Fibroblast of the conjunctiva (primary cell): ENCODE measurements around the gene BACH1.
"Not testable (repeated sequence)": the region's sequence is repeated elsewhere in the genome, so short reads cannot be mapped to it uniquely, and the experiment has no call there.

Experiments
- DNase-seq: peaks from one replicate; pipeline ENCODE4 v3.0.0-alpha.2; 2010; ENCODE audit warnings: low read depth

The BACH1 gene

GRCh38 chr21:29346771-29347170 is 48.0 kb downstream of the BACH1 start:
- no peak for DNase-seq

DNA sequence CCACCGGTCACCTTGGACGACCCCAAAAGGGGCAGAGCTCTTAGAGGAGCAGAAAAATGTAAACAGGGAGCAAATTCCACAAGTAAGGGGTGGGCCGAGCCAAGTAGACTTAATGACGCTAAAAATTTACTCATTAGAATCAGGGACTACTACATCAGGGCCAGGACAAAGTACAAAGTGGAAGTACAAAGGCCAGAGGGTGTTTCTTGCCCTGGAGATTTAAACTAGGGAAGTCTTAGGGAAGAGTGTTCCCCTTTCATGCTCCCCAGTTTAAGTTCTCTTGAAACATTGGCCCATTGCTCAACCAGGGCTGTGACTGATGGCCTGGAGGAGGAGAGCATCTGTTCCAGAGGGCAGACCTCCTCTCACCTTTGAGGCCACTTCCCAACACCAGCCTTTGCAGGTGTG is 48.6 kb downstream of the BACH1 start:
- DNase-seq: no peak

DNA sequence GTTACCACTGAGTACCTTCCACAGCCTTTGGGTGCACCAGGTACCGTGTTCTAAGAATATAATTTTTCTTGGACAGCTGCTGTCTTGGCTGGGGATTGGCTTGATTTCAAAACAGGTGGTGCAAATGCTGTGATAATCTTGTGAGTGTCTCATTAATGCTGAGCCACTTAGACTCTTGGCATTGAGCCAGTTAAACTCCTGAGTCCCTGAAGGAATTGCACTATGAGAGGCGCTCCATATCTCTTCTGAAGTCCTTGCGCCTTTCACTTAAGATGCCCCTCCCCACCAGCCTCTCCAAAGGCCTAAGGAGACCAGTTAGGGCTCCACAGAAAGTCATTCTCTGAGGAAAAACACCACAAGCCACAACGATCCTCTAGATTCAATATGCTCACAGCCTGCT is 51.0 kb downstream of the BACH1 start:
- no peak for DNase-seq

DNA sequence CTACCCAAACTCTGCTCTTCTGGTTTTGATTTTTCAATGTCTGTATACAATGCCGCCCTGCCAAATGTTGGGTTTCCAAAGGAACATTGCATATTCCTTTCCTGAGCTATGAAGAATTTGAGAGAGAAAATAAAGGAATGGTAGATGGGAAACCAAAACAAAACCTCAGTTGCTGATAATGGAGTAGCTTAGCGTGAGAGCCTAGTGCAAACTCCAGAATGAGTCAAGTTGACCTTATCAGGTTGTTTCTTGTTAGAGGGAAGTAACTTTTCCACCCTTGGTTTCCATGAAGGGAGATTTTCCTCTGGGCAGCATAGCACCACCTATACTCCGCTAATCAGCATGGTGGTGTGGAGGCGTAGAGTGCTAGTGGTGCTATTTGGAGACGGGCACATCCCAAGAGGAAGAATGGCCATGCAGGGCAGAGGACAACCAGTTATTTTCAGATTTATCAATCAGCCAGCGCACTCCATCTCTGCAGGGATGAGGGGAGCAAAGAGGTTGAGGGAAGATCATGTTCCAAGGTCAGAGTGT is 51.6 kb downstream of the BACH1 start:
- no peak for DNase-seq

DNA sequence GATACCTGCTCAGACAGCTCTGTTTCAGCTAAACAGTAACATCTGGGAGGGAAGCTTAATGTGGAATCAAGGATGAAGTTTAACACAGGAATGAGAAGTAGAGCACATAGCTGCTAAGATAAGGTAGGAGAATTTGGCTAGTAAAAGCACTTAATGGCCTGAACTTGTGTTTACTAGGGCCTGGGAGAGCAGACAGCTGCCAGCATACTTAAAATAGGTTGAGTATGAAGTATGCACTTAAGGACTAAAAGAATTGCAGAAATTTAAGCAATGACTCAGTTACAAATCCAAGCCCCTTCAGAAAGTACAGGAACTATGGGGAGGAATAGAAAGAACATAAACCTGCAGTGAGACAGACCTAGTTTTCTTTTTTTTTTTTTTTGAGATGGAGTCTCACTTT is 53.0 kb downstream of the BACH1 start:
- DNase-seq: no peak

- DNase-seq: not testable (repeated sequence)
Observed at GRCh38 chr21:29355043-29355710, 56.5 kb downstream of the BACH1 start.

DNA sequence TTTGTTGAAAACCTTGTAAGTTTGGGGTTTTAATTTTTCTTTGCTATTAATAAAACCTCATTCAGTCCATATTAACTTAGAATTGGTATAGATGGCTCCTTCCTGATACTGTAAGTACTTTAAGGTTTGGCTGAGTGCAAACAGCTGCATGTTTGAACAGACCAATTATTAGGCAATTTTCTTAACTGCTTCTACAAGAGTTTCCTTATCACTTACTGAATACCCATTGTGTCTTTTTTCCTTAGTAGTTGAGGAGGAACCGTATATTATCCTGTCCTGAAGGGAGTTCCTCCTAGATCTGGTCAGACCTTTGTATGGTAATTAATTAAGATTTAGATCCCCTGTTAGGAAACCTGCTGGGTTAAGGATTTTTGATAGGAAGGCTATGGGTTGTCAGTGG is 57.6 kb downstream of the BACH1 start:
- not testable (repeated sequence) for DNase-seq

DNA sequence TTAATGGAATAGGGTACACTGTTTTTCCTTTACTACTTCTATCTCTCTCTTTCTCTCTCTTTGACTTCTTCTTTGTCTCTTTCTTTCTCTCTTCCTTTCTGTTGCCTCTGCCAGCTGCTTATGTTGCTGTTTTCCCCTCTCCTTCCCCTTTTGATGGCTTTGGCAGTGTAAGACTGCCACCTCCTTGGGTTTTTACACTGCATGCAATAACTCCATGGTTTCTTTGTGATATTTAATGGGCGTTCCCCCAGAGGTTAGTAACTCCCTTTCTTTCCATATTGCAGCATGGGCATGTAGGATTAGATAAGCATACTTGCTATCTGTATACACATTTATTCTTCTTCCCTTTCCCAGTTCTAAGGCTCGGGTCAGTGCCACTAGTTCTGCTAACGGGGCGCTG is 58.1 kb downstream of the BACH1 start:
- not testable (repeated sequence) for DNase-seq

GRCh38 chr21:29359718-29360117 is 61.0 kb downstream of the BACH1 start:
- DNase-seq: no peak

DNA sequence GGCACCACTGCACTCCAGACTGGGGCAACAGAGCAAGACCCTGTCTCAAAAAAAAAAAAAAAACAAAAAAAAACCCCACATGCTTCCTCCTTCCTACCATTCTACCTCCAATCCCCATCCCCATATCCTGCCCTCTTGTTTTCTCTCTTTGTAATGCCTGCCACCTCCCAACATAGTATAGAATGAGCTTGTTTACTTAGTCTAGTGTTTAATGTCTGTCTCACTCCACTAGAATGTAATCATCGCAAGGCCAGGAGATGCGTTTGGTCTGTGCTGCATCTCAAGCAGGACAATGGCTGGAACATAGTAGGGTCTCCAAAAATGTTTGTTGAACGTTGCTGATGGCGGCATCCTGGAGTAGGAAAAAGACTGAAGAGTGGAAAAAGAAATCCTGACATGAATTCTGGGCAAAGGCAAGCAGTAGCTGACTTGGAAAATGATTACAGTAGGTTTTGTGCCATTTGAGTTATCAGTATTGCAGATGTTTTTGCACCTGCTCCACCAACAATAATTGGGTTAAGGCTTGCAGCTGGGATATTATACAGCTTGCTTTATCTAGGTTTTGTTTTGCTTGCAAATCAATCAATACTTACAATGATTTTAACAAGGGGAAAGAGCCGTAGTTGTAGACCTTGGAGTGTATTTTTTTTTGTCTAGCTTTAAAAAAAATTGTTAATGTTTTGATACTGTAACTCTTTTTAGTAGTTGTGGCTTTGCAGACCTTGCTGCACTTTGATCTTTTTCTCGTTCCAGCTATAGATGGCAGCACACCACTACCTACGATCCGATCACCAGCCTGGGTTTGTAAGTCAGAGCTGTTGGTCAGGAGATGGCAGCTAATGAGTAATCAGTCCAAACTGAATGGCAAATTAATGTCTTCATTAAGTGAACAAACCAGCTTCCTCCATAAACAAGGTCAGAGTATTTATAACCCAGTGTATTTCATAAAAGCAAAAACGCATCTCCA is 62.4 kb downstream of the BACH1 start:
- DNase-seq: no peak

GRCh38 chr21:29362758-29363157 is 64.0 kb downstream of the BACH1 start:
- no peak for DNase-seq

- no peak for DNase-seq
Observed at GRCh38 chr21:29365661-29366265, 67.0 kb downstream of the BACH1 start.

GRCh38 chr21:29366532-29366931 is 67.8 kb downstream of the BACH1 start:
- DNase-seq: no peak

GRCh38 chr21:29367335-29367734 is 68.6 kb downstream of the BACH1 start:
- DNase-seq: no peak

DNA sequence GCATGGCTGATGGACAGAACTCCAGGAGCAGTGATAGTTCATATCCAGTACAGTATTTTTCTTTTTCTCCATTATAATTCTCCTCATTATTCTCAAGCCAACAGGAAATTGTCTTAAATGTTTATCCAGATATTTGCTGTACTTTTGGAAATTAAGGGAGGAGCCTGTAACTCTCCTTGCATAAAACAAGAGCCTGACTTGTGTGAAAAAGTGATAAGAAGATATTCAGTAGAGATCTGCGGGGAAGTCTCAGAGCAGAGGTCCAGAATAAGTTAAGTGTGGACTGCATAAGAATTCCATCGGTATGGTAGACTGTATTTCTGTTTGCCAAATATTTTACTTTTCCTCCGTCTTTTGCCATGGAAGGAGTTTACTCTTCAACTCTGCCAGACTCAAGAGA is 70.2 kb downstream of the BACH1 start:
- DNase-seq: no peak

DNA sequence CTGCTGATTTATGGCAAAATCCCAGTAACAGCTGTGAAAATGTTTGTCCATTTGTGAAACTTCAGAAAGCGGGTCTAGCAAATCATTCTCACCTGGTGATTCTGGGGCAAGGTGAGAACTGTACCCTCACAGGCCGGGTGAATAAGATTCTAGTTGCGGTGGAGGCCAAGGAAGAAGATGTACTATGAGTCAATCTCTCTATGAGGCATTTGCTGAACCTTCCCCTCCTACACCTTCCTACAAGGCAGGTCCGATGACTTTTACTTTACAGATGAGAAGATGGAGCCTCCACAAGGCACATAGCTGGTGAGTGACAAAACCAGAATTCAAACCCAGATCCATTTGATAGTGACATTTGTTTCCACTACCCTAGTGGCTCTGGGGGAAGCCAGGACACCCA is 72.7 kb downstream of the BACH1 start:
- DNase-seq: no peak

- DNase-seq: peak; percentile 72
Observed at GRCh38 chr21:29372063-29372802, 73.5 kb downstream of the BACH1 start.

DNA sequence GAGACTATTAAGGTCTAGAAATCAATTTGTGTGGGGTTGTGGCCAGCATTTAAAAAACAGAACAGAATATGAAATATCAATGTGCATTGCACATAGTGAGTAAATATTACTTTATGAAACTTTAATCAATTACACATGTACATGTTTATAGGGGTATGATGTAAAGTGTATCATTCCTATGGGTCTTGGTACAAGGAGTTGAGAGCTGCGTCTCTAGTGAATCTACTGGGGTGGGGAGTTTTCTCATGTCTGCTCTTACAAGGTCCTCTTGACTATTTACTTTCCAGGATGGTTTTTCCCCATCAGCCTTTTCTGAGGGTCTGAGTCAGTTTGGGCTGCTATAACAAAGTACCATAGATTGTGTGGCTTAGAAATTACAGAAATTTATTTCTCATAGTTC is 75.8 kb downstream of the BACH1 start:
- DNase-seq: no peak

DNA sequence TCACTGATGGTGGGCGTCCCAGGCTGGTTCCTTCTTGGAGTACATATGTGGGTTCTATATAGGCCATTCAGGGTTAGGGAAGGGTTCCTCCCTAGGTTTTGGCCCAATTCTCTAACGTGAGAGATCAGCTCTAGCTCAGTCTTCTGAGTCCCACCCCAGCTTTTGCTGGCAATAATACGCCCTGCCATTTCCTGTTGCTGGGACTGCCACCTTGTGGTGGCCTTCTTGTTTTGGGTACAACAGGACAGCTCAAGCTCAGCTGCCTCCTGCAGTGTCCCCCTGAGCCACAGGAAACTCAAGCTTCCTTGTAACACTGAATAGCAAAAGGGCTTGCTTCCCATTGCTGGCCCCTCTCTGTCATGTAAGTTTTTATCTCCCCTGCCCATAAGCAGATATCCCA is 77.8 kb downstream of the BACH1 start:
- no peak for DNase-seq

DNA sequence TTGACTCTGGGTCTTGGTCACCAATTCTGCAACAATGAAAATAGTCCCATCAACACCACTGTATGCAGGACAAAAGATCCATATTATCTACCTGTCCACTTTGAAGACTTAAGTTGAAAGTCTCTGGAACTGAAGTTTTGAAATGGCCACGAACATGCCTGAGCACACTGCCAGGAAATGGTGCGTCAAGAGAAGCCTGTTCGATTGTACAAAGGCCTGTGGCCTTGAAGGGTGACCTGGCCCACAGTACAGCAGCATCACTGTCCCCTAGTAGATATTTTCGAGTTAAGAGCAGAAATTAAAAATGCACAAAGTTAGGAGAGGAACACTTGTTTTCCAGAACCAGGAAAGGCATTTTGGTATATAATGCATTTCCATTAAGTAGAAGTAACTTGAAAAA is 78.5 kb downstream of the BACH1 start:
- no peak for DNase-seq

DNA sequence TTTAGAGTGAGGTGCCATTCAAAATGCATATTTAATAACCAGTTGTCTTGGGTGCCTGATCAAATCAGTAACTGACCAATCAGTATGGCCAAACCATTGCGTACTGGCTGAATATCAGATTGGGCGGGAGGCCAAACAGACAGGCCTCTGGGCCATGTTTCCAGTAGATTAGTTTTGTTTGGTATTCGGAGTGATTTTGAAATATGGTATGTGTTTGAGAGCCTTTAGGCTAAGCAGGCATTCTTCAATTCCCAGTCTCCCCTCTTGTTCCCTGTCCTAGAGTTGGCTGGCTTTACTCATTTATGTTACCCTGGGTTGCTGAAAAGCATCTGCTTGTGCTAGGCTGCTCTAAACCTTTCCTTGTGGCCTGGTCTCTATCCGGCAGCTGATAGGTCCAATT is 80.1 kb downstream of the BACH1 start:
- DNase-seq: peak; percentile 55

DNA sequence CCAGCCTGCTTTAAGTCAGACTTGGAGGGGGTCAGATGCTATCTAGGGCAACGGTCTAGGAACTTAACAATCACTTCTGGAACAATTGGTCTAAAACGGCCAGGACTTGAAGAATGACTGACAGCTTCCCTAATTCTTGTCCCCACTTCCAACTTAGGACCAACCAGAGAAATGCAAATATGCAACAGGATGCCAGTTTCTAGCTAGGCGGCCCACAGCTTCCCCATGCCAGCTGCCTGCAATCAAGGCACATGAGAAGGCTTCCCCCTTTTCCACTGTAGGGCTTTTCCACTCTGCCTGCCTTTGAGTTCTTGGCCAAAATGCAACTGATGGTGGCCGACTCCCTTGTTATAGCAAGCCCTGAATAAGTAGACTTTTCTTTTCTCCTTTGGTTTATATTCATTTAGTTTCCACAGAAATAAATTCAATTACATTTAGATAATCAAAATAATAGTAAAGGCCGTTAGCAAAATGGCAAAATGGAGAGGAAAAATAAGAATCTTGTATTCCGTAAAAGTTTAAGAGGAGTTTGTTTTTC is 80.9 kb downstream of the BACH1 start:
- DNase-seq: no peak
